HG02623 (cell line): Measurements from ENCODE around the gene OR13C8.
"Not testable (repeated sequence)": the region's sequence is repeated elsewhere in the genome, so short reads cannot be mapped to it uniquely, and the experiment has no call there.

Experiments
- ATAC-seq: cut with Tn5 transposase; IDR thresholded peaks from one replicate; pipeline ENCODE4 v1.9.1; 2021; ENCODE audit warnings: moderate library complexity; ENCODE audit not compliant: unreplicated experiment

Gene OR13C8

GRCh38 chr9:104568868-104569267 is at the start of gene OR13C8:
OR13C8 (plus strand) TSS chr9:104569168; CDS start chr9:104569168, 0 bp downstream.
- no peak for ATAC-seq

- not testable (repeated sequence) for ATAC-seq
These were observed 48.7 kb upstream of the OR13C8 start for GRCh38 chr9:104520241-104520640.

GRCh38 chr9:104527109-104527508 is 41.9 kb upstream of the OR13C8 start, which contains the start of gene OR13C4:
OR13C4 (minus strand) TSS chr9:104527209; CDS start chr9:104527209, 0 bp downstream.
- ATAC-seq: no peak

- no peak for ATAC-seq
These were observed 32.2 kb upstream of the OR13C8 start, which contains the start of gene OR13C3 for GRCh38 chr9:104536756-104537155. OR13C3 (minus strand) TSS chr9:104536856; CDS start chr9:104536723, 133 bp downstream.

GRCh38 chr9:104539275-104539674 is 29.7 kb upstream of the OR13C8 start:
- no peak for ATAC-seq

- ATAC-seq: no peak
These were observed 24.3 kb upstream of the OR13C8 start for GRCh38 chr9:104544644-104545043.

GRCh38 chr9:104553261-104553660 is 15.7 kb upstream of the OR13C8 start:
- no peak for ATAC-seq

GRCh38 chr9:104555521-104555920 is 13.4 kb upstream of the OR13C8 start:
- ATAC-seq: no peak

GRCh38 chr9:104556830-104557634 is 11.9 kb upstream of the OR13C8 start:
- no peak for ATAC-seq

- no peak for ATAC-seq
These were observed 4.6 kb upstream of the OR13C8 start for GRCh38 chr9:104564358-104564757.

- no peak for ATAC-seq
These were observed 3.6 kb downstream of the OR13C8 start for GRCh38 chr9:104572612-104573011.

- no peak for ATAC-seq
These were observed 6.5 kb downstream of the OR13C8 start for GRCh38 chr9:104575456-104575855.

GRCh38 chr9:104577263-104577662 is 8.3 kb downstream of the OR13C8 start:
- ATAC-seq: no peak

- ATAC-seq: no peak
These were observed 11.6 kb downstream of the OR13C8 start for GRCh38 chr9:104580562-104580961.

GRCh38 chr9:104586496-104587180 is 17.7 kb downstream of the OR13C8 start:
- no peak for ATAC-seq

- no peak for ATAC-seq
These were observed 20.7 kb downstream of the OR13C8 start for GRCh38 chr9:104589626-104590025.

- not testable (repeated sequence) for ATAC-seq
These were observed 29.8 kb downstream of the OR13C8 start for GRCh38 chr9:104598749-104599148.

GRCh38 chr9:104599313-104599712 is 30.3 kb downstream of the OR13C8 start, which contains the start of gene OR13C5:
OR13C5 (minus strand) TSS chr9:104599413; CDS start chr9:104599413, 0 bp downstream.
- ATAC-seq: not testable (repeated sequence)

- ATAC-seq: no peak
These were observed 35.8 kb downstream of the OR13C8 start for GRCh38 chr9:104604801-104605200.

GRCh38 chr9:104605527-104605926 is 36.6 kb downstream of the OR13C8 start, which contains the start of gene OR13C2:
OR13C2 (minus strand) TSS chr9:104605627; CDS start chr9:104605627, 0 bp downstream.
- ATAC-seq: not testable (repeated sequence)

GRCh38 chr9:104606152-104606551 is 37.2 kb downstream of the OR13C8 start:
- no peak for ATAC-seq

GRCh38 chr9:104608336-104608735 is 39.4 kb downstream of the OR13C8 start:
- no peak for ATAC-seq
